Measurements from ENCODE around the gene C4orf46. TPM values are rescaled to one million over a fixed set of nuclear protein-coding genes. Genes with fewer than 3 reads are reported as not detected.

The C4orf46 gene
- total RNA-seq, 2 experiments from 2014 or later: 15.5 to 19.7 TPM

GRCh38 chr4:158636619-158637018, 35.1 kb downstream of the C4orf46 start:
- no peaks in the 10 kb centered on the region for H3K4me1 Mint-ChIP-seq
- ChIA-PET CTCF (no interaction called here), POLR2A (no interaction called here)
- H3K27ac Mint-ChIP-seq: no peak overlapping the region
- no peak overlapping the region for H3K4me3 Mint-ChIP-seq
- H3K27me3 Mint-ChIP-seq: peaks cover 23% of the 10 kb centered on the region
- no peaks in the 10 kb centered on the region for H3K36me3 Mint-ChIP-seq (ENCODE audit: low read depth)
- H3K9me3 Mint-ChIP-seq: no peaks in the 10 kb centered on the region
- no peak for DNase-seq

GRCh38 chr4:158630893-158631292, 40.8 kb downstream of the C4orf46 start:
- DNase-seq: no peak
- ChIA-PET POLR2A (no interaction called here), CTCF (no interaction called here)
- Mint-ChIP-seq H3K4me3 (no peak overlapping the region), H3K4me1 (no peaks in the 10 kb centered on the region), H3K9me3 (no peaks in the 10 kb centered on the region), H3K36me3 (ENCODE audit: low read depth) (no peaks in the 10 kb centered on the region), H3K27ac (no peak overlapping the region), H3K27me3 (peaks cover 21% of the 10 kb centered on the region)

DNA sequence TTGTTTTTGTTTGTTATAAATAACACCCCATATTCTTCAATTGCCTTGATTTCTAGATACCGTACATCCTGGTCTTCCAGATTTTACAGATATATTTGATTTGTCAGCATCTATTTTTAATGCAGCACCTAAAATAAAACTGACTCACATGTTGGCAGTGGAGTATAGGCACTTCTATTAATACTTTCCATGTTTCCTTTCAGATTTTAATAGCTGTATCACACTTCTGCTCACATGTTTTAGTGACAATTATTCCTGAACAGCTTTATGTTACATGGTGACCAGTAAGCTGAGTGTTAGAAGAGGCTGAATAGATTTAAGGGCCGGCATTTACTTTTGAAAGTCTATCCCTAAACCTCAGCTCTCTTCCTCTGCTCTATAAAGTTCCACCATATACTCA, 46.1 kb downstream of the C4orf46 start:
- no peaks in the 10 kb centered on the region for H3K9me3 Mint-ChIP-seq
- CTCF ChIA-PET: interaction anchor here (1.0 to 2.0 kb wide), 2 partner anchors 196 to 371 kb away, joined by 3 to 5 read pairs; no protein-coding TSS in a partner anchor
- no peak for DNase-seq
- POLR2A ChIA-PET: no interaction called here
- H3K27ac Mint-ChIP-seq: no peak overlapping the region
- no peaks in the 10 kb centered on the region for H3K4me1 Mint-ChIP-seq
- peaks cover 10% of the 10 kb centered on the region for H3K27me3 Mint-ChIP-seq
- H3K4me3 Mint-ChIP-seq: no peak overlapping the region
- no peaks in the 10 kb centered on the region for H3K36me3 Mint-ChIP-seq (ENCODE audit: low read depth)

- Mint-ChIP-seq H3K36me3 (ENCODE audit: low read depth) (no peaks in the 10 kb centered on the region), H3K4me3 (no peak overlapping the region), H3K4me1 (no peaks in the 10 kb centered on the region), H3K9me3 (no peaks in the 10 kb centered on the region), H3K27me3 (peaks cover 13% of the 10 kb centered on the region), H3K27ac (no peak overlapping the region)
- CTCF ChIA-PET: interaction anchor here (1.0 to 2.0 kb wide), 2 partner anchors 196 to 370 kb away, joined by 3 to 5 read pairs; no protein-coding TSS in a partner anchor
- POLR2A ChIA-PET: no interaction called here
- DNase-seq: no peak
These were observed 46.7 kb downstream of the C4orf46 start for GRCh38 chr4:158624889-158625478.

DNA sequence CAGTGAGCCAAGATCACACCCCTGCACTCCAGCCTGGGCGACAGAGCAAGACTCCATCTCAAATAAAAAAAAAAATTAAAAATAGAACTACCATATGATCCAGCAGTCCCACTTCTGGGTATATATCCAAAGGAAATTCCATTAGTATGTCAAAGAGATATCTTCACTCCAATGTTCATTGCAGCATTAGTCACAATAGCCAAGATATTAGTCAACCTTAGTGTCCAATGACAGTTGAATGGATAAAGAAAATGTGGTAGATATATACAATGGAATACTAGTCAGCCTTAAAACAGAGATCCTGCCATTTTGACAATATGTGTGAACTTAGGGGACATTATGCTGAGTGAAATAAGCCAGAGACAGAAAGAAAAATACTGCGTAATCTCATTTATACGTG, 49.4 kb downstream of the C4orf46 start:
- no peak for DNase-seq
- H3K4me1 Mint-ChIP-seq: no peaks in the 10 kb centered on the region
- CTCF ChIA-PET: no interaction called here
- H3K27me3 Mint-ChIP-seq: peaks cover 15% of the 10 kb centered on the region
- POLR2A ChIA-PET: no interaction called here
- H3K9me3 Mint-ChIP-seq: no peaks in the 10 kb centered on the region
- no peaks in the 10 kb centered on the region for H3K36me3 Mint-ChIP-seq (ENCODE audit: low read depth)
- H3K4me3 Mint-ChIP-seq: no peak overlapping the region
- H3K27ac Mint-ChIP-seq: no peak overlapping the region

DNA sequence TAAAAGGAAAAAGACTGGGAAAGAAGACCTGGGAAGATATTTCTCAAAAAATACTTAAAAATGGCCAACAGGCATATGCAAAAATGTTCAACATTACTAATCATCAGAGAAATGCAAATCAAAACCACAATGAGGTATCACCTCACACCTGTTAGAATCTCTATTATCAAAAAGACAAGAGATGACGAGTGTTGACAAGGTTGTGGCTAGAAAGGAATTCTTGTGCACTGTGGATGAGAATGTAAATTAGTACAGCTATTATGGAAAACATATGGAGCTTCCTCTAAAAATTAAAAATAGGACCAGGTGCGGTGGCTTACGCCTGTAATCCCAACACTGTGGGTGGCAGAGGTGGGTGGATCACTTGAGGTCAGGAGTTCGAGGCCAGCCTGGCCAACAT, 50.0 kb downstream of the C4orf46 start:
- no peak overlapping the region for H3K4me3 Mint-ChIP-seq
- no peaks in the 10 kb centered on the region for H3K9me3 Mint-ChIP-seq
- no peaks in the 10 kb centered on the region for H3K4me1 Mint-ChIP-seq
- no peak for DNase-seq
- CTCF ChIA-PET: no interaction called here
- POLR2A ChIA-PET: no interaction called here
- H3K36me3 Mint-ChIP-seq (ENCODE audit: low read depth): no peaks in the 10 kb centered on the region
- H3K27ac Mint-ChIP-seq: no peak overlapping the region
- peaks cover 15% of the 10 kb centered on the region for H3K27me3 Mint-ChIP-seq

DNA sequence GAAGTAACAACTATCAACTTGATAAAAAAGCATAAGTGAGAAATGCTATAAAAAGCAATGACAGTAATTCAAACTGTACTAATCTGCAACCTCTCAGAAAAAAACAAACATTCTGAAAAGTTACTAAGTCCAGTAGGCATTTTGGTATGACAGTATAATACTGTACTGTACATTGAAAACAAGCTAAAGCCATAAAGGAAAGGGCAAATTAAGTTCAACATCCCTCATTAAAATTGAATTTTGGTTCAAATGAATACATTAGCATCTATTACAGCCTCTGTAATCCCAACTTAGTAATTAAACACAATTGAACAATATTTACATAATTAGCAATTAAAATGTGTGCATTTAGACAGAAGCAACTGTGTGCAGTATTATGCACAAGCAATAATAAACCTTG, 53.7 kb downstream of the C4orf46 start:
- Mint-ChIP-seq H3K27me3 (peaks cover 12% of the 10 kb centered on the region), H3K36me3 (ENCODE audit: low read depth) (no peaks in the 10 kb centered on the region), H3K4me3 (no peak overlapping the region), H3K4me1 (no peaks in the 10 kb centered on the region), H3K9me3 (no peaks in the 10 kb centered on the region), H3K27ac (no peak overlapping the region)
- ChIA-PET POLR2A (no interaction called here), CTCF (no interaction called here)
- no peak for DNase-seq

Other genes starting within 250 kb of the C4orf46 start
- not detected for gene RXFP1, start 150.0 kb downstream of the C4orf46 start, total RNA-seq
- gene ETFDH, start 409 bp upstream of the C4orf46 start, total RNA-seq: 10 to 100 TPM; 22.0 to 24.3 TPM
- gene PPID, start 51.5 kb upstream of the C4orf46 start, total RNA-seq: 10 to 100 TPM; 46.2 to 47.5 TPM
- gene FNIP2, start 97.1 kb upstream of the C4orf46 start, total RNA-seq: 10 to 100 TPM; 16.9 to 17.3 TPM

All from activated CD4-positive, alpha-beta memory T cell treated with anti-CD3 and anti-CD28 coated beads, Interleukin-2, amount 10 ng/mL, durations not matched to agents 7 days and 5 days (primary cell).